Liver (tissue), 9 donors: Measurements from ENCODE around the gene SNX9. TPM values are rescaled to one million over a fixed set of nuclear protein-coding genes. Genes with fewer than 3 reads are reported as not detected.

Experiments used
- DNase-seq: peaks from one replicate; pipeline ENCODE4 v3.0.0-alpha.2; 2017; ENCODE audit warnings: low spot score
- H3K27ac ChIP-seq, 2 donors: one replicate each; pipeline ENCODE4 v1.7.0; 2013; ENCODE audit warnings: inconsistent platforms in 2 of 2, low read length in 2 of 2, control low read depth in 1 of 2, low read depth in 1 of 2, mild to moderate bottlenecking in 1 of 2
- H3K27me3 ChIP-seq, 4 donors: one replicate each; pipeline versions ENCODE4 v1.6.1 to v1.7.0; 2013; ENCODE audit warnings: low read length in 3 of 4, inconsistent platforms in 1 of 4, mild to moderate bottlenecking in 1 of 4, moderate library complexity in 1 of 4; ENCODE audit not compliant: control insufficient read depth in 4 of 4, insufficient read depth in 4 of 4
- H3K36me3 ChIP-seq, 4 donors: one replicate each; pipeline versions ENCODE4 v1.6.1 to v1.7.0; 2013; ENCODE audit warnings: low read length in 3 of 4, mild to moderate bottlenecking in 3 of 4, low read depth in 1 of 4, moderate library complexity in 1 of 4; ENCODE audit not compliant: control insufficient read depth in 4 of 4, insufficient read depth in 3 of 4
- H3K4me1 ChIP-seq, 4 donors: one replicate each; pipeline versions ENCODE4 v1.6.1 to v1.7.0; 2013; ENCODE audit warnings: low read length in 3 of 4, mild to moderate bottlenecking in 3 of 4, moderate library complexity in 1 of 4; ENCODE audit not compliant: control insufficient read depth in 4 of 4, insufficient read depth in 4 of 4
- H3K4me3 ChIP-seq, 3 donors: one replicate each; pipeline versions ENCODE4 v1.6.1 to v1.7.0; 2013; ENCODE audit warnings: low read length in 3 of 3, control low read depth in 1 of 3, low read depth in 1 of 3, mild to moderate bottlenecking in 1 of 3
- H3K9ac ChIP-seq, 2 donors: one replicate each; pipeline ENCODE4 v1.7.0; 2013; ENCODE audit warnings: low read length in 2 of 2, mild to moderate bottlenecking in 2 of 2, moderate library complexity in 2 of 2, control low read depth in 1 of 2, low read depth in 1 of 2
- H3K9me3 ChIP-seq, 4 donors: one replicate each; pipeline versions ENCODE4 v1.6.1 to v1.7.0; 2013; ENCODE audit warnings: low read length in 3 of 4; ENCODE audit not compliant: control insufficient read depth in 4 of 4
- EGR1 ChIP-seq, 2 donors: IDR thresholded peaks; 2 replicates each; pipeline ENCODE4 v1.6.1; 2016 to 2018; ENCODE audit warnings: antibody characterized with exemption in 2 of 2, low read depth in 2 of 2
- FOXA1 ChIP-seq: IDR thresholded peaks from 2 replicates; pipeline ENCODE4 v1.6.1; 2016; ENCODE audit warnings: antibody characterized with exemption
- FOXA2 ChIP-seq: IDR thresholded peaks from 2 replicates; pipeline ENCODE4 v1.6.1; 2016; ENCODE audit warnings: antibody characterized with exemption
- GABPA ChIP-seq, 2 donors: IDR thresholded peaks in 1 of 2; conservative IDR thresholded peaks in 1 of 2; 2 replicates each; pipeline ENCODE4 v1.6.1; 2016; ENCODE audit warnings: antibody characterized with exemption in 2 of 2, mild to moderate bottlenecking in 1 of 2, moderate library complexity in 1 of 2
- HNF4A ChIP-seq, 2 donors: conservative IDR thresholded peaks; 2 replicates each; pipeline ENCODE4 v1.6.1; 2016; ENCODE audit warnings: antibody characterized with exemption in 2 of 2, mild to moderate bottlenecking in 2 of 2
- HNF4G ChIP-seq: IDR thresholded peaks from 2 replicates; pipeline ENCODE4 v1.6.1; 2016; ENCODE audit warnings: antibody characterized with exemption
- JUND ChIP-seq, 2 donors: IDR thresholded peaks; 2 replicates each; pipeline ENCODE4 v1.6.1; 2016; ENCODE audit warnings: antibody characterized with exemption in 2 of 2
- NR2F2 ChIP-seq: IDR thresholded peaks from 2 replicates; pipeline ENCODE4 v1.6.1; 2016; ENCODE audit warnings: antibody characterized with exemption
- RAD21 ChIP-seq, 2 donors: IDR thresholded peaks; 2 replicates each; pipeline ENCODE4 v1.6.1; 2016; ENCODE audit warnings: antibody characterized with exemption in 2 of 2, mild to moderate bottlenecking in 2 of 2
- RXRA ChIP-seq, 2 donors: IDR thresholded peaks; 2 replicates each; pipeline ENCODE4 v1.6.1; 2017 to 2018; ENCODE audit warnings: antibody characterized with exemption in 2 of 2, mild to moderate bottlenecking in 1 of 2
- SP1 ChIP-seq: IDR thresholded peaks from 2 replicates; pipeline ENCODE4 v1.6.1; 2018; ENCODE audit warnings: antibody characterized with exemption, mild to moderate bottlenecking
- TAF1 ChIP-seq: conservative IDR thresholded peaks from 2 replicates; pipeline ENCODE4 v1.6.1; 2016; ENCODE audit warnings: antibody characterized with exemption, mild to moderate bottlenecking
- YY1 ChIP-seq: IDR thresholded peaks from 2 replicates; pipeline ENCODE4 v1.6.1; 2016; ENCODE audit warnings: antibody characterized with exemption, mild to moderate bottlenecking
- WGBS: extraction: QIAGEN DNeasy Blood & Tissue Kit; methylation state at CpG from one replicate; pipeline ENCODE4 v1.1.7; 2013; 5-methylcytosine and 5-hydroxymethylcytosine counted together
- polyA plus RNA-seq, 2 donors: library from polyadenylated mRNA; stranded (reverse) in 1 of 2; unstranded in 1 of 2; fragments of 200-250 nt in 1 of 2; fragments of >200 nt in 1 of 2; fragmentation: Nextera tagmentation in 1 of 2; extraction: Ambion mirVana in 1 of 2; gene quantifications; one replicate each; pipeline versions ENCODE4 v1.2.1 to v1.2.3, GENCODE V29; 2013 to 2015
- total RNA-seq, 2 donors: library from RNA; depleted of rRNA; stranded (reverse); fragments of >200 nt; gene quantifications; one replicate each; pipeline ENCODE4 v1.2.3, GENCODE V29; 2014
- TF ChIP-seq, protein P1 (sequence below): fragments of 150-350 bp; IDR thresholded peaks from 2 replicates; pipeline ENCODE4 v1.5.1; 2017; ENCODE audit warnings: improper control_type of control experiment, low read depth, low read length; ENCODE audit not compliant: missing input control
- TF ChIP-seq, protein P2 (sequence below): IDR thresholded peaks from 2 replicates; pipeline ENCODE4 v1.6.1; 2016; ENCODE audit warnings: antibody characterized with exemption
- TF ChIP-seq, protein P3 (sequence below): IDR thresholded peaks from 2 replicates; pipeline ENCODE4 v1.6.1; 2016; ENCODE audit warnings: antibody characterized with exemption
- TF ChIP-seq, protein P4 (sequence below): IDR thresholded peaks from 2 replicates; pipeline ENCODE4 v1.6.1; 2016; ENCODE audit warnings: antibody characterized with exemption
- TF ChIP-seq, protein P5 (sequence below): IDR thresholded peaks from 2 replicates; pipeline ENCODE4 v1.6.1; 2016; ENCODE audit warnings: antibody characterized with exemption, mild to moderate bottlenecking
- donor health status: healthy.
- donor health status: healthy.
- donor health status: healthy.
- donor health status: healthy.
- donor health status: healthy.

The SNX9 gene
- total and polyA plus RNA-seq, 4 donors, result 16.4 to 31.0 (median 22.3) TPM

DNA sequence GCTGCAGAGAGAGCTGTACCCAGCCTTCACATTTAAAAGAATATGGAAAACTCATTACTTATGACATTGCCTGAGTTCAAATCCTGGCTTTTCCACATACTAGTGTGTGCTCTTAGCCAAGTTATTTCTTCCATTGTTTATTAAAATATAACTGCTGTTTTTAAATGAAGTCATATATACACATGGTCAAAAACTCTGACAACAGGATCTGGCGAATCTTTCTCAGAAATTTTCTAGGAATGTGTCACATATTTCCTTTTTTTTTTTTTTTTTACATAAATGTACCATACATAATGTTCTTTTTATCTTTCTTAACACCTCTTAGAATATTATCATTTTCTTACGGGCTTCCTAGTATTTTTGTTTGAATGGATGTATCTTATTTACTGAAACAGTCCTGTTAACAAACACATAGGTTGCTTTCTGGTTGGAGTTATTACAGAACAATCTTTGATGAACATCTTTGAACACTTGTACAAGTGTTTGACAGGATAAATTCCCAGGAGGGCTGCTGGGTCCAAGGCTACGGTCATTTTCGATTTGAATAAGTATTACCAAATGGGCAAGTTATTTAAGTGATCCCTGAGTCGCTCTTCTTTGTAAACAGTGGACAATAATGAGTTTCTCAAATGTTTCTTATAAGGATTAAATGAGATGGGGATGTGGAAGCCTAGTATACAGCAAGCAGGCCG is 1.6 kb upstream of the SNX9 start:
- no peak overlapping the region for H3K4me3 ChIP-seq
- H3K27me3 ChIP-seq, result no peaks in the 10 kb centered on the region
- DNase-seq, result no peak
- TF ChIP-seq EGR1 (IDR thresholded peaks at IDR 0.05; ENCODE audit: low read depth in 2 of 2), result no peak
- TF ChIP-seq, protein P1, sequence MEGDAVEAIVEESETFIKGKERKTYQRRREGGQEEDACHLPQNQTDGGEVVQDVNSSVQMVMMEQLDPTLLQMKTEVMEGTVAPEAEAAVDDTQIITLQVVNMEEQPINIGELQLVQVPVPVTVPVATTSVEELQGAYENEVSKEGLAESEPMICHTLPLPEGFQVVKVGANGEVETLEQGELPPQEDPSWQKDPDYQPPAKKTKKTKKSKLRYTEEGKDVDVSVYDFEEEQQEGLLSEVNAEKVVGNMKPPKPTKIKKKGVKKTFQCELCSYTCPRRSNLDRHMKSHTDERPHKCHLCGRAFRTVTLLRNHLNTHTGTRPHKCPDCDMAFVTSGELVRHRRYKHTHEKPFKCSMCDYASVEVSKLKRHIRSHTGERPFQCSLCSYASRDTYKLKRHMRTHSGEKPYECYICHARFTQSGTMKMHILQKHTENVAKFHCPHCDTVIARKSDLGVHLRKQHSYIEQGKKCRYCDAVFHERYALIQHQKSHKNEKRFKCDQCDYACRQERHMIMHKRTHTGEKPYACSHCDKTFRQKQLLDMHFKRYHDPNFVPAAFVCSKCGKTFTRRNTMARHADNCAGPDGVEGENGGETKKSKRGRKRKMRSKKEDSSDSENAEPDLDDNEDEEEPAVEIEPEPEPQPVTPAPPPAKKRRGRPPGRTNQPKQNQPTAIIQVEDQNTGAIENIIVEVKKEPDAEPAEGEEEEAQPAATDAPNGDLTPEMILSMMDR, result no peak
- TF ChIP-seq SP1, result no peak
- TF ChIP-seq, protein P2, sequence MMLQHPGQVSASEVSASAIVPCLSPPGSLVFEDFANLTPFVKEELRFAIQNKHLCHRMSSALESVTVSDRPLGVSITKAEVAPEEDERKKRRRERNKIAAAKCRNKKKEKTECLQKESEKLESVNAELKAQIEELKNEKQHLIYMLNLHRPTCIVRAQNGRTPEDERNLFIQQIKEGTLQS, result no peak
- TF ChIP-seq NR2F2, result no peak
- TF ChIP-seq JUND (IDR thresholded peaks at IDR 0.05), result no peak
- TF ChIP-seq HNF4A (conservative IDR thresholded peaks at IDR 0.05), result no peak
- no peak for TF ChIP-seq HNF4G
- TF ChIP-seq GABPA (IDR thresholded peaks at IDR 0.05 in 1 of 2, conservative IDR thresholded peaks at IDR 0.05 in 1 of 2), result no peak
- TF ChIP-seq RXRA (IDR thresholded peaks at IDR 0.05), result no peak
- no peak for TF ChIP-seq YY1
- TF ChIP-seq TAF1, result no peak
- TF ChIP-seq, protein P3, sequence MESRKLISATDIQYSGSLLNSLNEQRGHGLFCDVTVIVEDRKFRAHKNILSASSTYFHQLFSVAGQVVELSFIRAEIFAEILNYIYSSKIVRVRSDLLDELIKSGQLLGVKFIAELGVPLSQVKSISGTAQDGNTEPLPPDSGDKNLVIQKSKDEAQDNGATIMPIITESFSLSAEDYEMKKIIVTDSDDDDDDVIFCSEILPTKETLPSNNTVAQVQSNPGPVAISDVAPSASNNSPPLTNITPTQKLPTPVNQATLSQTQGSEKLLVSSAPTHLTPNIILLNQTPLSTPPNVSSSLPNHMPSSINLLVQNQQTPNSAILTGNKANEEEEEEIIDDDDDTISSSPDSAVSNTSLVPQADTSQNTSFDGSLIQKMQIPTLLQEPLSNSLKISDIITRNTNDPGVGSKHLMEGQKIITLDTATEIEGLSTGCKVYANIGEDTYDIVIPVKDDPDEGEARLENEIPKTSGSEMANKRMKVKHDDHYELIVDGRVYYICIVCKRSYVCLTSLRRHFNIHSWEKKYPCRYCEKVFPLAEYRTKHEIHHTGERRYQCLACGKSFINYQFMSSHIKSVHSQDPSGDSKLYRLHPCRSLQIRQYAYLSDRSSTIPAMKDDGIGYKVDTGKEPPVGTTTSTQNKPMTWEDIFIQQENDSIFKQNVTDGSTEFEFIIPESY, result no peak
- TF ChIP-seq FOXA1, result no peak
- TF ChIP-seq, protein P4, sequence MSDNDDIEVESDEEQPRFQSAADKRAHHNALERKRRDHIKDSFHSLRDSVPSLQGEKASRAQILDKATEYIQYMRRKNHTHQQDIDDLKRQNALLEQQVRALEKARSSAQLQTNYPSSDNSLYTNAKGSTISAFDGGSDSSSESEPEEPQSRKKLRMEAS, result no peak
- TF ChIP-seq, protein P5, sequence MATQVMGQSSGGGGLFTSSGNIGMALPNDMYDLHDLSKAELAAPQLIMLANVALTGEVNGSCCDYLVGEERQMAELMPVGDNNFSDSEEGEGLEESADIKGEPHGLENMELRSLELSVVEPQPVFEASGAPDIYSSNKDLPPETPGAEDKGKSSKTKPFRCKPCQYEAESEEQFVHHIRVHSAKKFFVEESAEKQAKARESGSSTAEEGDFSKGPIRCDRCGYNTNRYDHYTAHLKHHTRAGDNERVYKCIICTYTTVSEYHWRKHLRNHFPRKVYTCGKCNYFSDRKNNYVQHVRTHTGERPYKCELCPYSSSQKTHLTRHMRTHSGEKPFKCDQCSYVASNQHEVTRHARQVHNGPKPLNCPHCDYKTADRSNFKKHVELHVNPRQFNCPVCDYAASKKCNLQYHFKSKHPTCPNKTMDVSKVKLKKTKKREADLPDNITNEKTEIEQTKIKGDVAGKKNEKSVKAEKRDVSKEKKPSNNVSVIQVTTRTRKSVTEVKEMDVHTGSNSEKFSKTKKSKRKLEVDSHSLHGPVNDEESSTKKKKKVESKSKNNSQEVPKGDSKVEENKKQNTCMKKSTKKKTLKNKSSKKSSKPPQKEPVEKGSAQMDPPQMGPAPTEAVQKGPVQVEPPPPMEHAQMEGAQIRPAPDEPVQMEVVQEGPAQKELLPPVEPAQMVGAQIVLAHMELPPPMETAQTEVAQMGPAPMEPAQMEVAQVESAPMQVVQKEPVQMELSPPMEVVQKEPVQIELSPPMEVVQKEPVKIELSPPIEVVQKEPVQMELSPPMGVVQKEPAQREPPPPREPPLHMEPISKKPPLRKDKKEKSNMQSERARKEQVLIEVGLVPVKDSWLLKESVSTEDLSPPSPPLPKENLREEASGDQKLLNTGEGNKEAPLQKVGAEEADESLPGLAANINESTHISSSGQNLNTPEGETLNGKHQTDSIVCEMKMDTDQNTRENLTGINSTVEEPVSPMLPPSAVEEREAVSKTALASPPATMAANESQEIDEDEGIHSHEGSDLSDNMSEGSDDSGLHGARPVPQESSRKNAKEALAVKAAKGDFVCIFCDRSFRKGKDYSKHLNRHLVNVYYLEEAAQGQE, result no peak
- TF ChIP-seq FOXA2, result no peak
- no peak for TF ChIP-seq RAD21 (IDR thresholded peaks at IDR 0.05)
- H3K9me3 ChIP-seq, result no peaks in the 10 kb centered on the region
- WGBS, result 94% methylated on average over 6 of the region's 6 CpGs
- peaks cover 3 to 13% (median 4%) of the 10 kb centered on the region in 4 donors for H3K4me1 ChIP-seq
- no peaks in the 10 kb centered on the region for H3K36me3 ChIP-seq
- H3K9ac ChIP-seq, result no peak overlapping the region
- H3K27ac ChIP-seq, result no peak overlapping the region
